NCI-H128 (cell line): ENCODE results near the gene KAT5.
"Not testable (repeated sequence)": the region's sequence is repeated elsewhere in the genome, so short reads cannot be mapped to it uniquely, and the experiment has no call there.

Experiments
- DNase-seq: peaks from one replicate; lab custom pipeline; 2025; ENCODE audit not compliant: unreplicated experiment; lab: John Stamatoyannopoulos, UW

KAT5 gene

DNA sequence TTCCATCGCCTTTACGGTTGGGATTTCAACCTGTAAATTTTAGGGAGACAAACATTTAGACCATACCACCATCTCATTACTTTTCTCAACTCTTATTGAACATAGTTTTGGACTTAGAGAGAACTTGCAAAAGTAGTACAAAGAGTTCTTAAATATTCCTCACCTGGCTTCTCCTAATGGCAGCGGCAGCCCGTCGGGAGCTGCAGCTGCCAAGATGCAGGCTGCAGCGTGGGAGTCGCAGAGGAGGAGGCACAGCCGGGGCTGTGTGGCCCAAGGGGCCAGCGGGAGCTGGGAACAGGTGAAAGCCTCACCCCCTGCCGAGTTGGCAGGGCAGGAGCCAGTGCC is 31.6 kb downstream of the KAT5 start:
- DNase-seq: no peak

DNA sequence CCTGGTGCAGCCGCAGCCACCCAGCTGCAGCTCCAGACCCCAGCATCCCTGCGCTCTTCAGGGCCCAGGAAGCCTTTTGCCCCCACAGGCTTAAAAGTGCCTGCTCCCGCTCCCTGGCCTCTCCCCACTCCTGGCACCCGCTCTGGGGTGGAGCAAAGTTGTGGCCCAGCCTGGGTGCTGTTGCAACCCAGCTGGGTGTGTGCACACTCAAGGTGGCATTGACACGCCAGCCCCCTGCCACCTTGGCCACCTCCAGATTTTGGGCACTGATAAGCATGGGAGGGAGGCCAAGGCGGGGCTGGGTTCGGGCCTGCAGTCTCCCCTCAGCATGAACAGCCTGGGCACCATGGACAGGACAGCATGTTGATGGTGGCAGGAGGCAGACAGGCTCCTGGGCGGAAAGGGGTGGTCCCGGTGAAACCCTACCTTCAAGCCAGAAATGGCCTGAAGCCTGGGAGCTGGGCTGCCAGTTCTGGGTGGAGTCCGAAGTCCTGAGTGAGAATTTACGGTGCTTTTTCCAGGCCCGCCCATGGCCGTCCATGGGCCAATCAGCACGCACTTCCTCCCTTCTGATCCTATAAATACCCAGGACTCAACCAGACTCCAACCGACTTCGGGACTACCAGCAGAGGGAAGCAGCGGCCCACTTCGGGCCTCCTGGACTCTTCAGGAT is 32.1 kb downstream of the KAT5 start:
- DNase-seq: no peak

DNA sequence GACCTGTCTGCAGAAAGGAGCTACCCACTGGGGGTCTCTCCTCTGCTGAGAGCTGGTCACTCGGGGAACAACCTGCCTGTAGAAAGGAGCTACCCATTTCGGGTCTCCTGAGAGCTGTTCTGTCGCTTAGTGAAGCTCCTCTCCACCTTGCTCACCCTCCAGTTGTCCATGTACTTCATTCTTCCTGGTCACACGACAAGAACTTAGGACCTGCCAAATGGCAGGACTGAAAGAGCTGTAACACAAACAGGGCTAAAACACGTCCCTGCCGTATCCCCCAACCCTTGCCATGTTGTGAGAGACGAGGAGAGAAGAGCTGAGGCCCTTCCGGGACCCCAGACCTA is 32.6 kb downstream of the KAT5 start:
- no peak for DNase-seq

DNA sequence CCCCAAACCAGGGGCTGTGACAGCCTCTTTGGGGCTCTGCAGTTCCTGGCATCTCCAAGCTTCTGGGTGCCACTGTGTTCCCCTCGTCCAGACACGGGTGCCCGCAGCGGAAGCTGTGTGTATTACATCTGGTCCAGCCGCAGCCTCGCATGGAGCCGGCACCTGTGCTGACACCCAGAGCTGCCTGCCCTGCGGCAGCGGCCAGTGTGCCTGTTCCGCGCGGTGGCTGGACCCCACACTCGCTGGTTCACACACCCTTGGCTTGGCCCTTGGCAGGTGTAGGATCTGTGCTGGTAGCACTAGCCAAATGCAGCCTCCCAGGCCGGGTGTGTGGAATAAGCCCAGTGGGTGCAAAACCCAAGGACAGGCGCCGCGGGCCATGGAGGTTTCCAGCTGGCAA is 33.0 kb downstream of the KAT5 start:
- DNase-seq: no peak

DNA sequence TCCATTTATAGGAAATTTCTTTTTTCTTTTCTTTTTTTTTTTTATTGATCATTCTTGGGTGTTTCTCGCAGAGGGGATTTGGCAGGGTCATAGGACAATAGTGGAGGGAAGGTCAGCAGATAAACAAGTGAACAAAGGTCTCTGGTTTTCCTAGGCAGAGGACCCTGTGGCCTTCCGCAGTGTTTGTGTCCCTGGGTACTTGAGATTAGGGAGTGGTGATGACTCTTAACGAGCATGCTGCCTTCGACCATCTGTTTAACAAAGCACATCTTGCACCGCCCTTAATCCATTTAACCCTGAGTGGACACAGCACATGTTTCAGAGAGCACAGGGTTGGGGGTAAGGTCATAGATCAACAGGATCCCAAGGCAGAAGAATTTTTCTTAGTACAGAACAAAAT is 50.1 kb downstream of the KAT5 start:
- DNase-seq: not testable (repeated sequence)

DNA sequence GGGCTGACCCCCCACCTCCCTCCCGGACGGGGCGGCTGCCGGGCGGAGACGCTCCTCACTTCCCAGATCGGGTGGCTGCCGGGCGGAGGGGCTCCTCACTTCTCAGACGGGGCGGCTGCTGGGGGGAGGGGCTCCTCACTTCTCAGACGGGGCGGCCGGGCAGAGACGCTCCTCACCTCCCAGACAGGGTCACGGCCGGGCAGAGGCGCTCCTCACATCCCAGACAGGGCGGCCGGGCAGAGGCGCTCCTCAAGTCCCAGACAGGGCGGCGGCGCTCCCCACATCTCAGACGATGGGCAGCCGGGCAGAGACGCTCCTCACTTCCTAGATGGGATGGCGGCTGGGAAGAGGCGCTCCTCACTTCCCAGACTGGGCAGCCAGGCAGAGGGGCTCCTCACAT is 50.8 kb downstream of the KAT5 start:
- DNase-seq: not testable (repeated sequence)

DNA sequence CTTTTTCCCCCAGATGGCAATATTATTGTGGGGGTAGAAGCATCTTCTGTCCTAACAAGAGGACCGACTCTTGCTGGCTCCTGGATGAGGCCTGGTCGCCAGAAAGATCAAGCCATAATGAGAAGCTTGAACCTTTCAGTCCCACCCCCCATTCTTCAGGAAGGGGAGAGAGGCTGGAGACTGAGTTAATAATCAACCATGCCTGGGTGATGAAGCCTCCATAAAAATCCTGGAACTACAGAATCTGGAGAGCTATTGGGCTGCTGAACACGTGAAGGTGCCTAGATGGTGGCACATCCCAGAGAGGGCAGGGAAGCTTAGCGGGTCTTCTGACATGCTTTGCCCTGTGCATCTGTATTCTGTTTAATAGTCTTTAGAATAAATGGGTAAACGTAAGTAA is 52.4 kb downstream of the KAT5 start:
- DNase-seq: no peak

DNA sequence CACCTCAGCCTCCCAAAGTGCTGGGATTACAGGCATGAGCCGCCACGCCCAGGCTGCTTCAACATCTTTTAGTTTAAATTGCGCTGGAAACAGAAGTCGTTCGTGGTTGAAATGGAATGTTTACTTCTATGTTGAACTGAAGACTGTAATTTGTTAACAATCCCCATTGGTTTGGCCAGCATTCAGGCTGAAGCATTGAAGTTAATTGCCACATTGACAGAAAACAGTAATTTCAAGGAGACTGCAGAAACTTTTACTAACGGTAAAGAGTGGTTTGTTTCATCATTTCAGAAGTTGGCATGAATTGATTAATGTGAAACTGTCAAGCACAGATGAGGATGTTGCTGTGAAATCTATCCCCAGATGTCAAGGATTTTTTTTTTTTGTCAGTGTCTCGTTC is 54.5 kb downstream of the KAT5 start:
- DNase-seq: no peak

DNA sequence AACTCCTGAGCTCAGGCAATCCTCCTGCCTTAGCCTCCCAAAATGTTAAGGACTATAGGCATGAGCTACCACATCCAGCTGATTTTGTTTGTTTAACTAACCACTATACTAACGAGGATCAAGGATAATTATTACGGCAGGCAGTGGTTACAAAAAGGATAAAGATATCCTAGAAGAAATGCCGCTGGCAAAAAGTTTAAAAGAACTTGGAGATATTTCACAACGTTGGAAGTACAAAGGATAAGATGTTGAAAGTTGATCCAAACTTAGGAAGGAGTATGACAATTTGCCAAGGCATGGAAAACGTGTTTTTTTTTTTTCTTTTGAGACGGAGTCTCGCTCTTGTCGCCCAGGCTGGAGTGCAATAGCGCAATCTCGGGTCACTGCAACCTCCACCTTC is 55.4 kb downstream of the KAT5 start:
- no peak for DNase-seq

DNA sequence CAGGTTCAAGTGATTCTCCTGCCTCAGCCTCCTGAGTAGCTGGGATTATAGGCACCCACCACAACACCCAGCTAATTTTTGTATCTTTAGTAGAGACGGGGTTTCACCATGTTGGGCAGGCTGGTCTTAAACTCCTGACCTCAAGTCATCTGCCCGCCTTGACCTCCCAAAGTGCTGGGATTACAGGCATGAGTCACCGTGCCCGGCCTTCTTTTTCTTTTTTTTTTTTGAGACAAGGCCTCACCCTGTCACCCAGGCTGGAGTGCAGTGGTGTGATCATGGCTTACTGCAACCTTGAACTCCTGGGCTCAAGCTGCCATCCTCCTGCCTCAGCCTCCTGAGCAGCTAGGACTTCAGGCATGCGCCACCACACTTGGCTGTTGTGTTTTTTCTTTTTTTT is 55.8 kb downstream of the KAT5 start:
- DNase-seq: not testable (repeated sequence)
